ENCODE data around the gene CAPN8.
A peak's percentile ranks its signal among the peaks of the same experiment; 100 is the strongest.

Gene CAPN8

GRCh38 chr1:223702735-223703667 is 37.5 kb upstream of the CAPN8 start:
- peak; percentile 60 for DNase-seq

DNA sequence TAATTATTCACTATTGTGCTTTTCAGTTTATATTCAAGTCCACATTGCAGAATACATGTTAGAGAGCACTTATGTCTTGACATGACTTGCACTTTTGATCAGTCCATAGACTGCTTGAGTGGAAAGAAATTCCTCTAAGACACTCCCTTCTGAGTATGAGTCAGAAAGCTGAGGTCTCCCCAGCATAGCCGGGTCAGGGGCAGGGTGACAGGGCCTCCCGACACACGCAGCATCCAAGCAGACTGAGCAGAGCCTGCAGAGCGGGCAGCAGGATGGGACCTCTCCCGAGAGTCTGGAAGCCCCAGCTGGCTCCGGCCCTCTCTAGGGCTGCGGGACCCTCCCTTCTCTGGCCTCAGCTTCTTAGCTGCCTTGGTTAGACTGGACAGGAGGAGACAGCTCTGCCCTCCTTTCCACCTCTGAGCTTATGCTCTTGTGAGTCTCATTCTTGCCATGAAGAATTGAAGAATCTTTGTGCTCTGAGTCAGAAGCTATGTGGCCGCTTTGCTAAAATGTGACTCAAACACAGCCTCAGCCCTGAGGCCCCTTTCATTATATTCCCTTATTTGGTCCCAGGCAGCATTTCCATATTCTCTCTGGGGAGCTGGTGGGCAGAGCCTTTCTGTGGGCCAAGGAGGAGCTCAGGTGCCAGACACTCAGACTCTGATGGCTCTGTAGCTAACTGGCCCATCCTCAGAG is 35.6 kb upstream of the CAPN8 start:
- DNase-seq: peak; percentile 99

- peak; percentile 73 for DNase-seq
These were observed 35.0 kb upstream of the CAPN8 start for GRCh38 chr1:223700388-223700918.

DNA sequence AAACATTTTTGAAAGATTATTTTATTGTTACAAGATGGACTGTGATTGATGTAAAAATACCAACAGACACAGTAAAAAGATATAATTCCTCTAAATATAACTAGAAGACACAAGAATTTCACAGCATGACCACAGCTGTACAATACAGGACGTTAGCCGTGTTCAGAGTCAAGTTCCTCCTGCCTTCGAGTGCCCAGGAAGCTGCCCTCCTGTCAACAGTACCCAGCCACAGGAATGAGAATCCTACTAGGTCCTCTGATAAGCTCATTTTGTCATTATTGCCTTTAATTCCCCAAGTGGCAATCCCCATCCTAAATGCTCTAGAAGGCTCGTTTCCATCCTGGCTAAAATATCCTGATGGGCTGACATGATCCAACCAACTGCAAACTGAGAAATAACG is 30.4 kb upstream of the CAPN8 start:
- no peak for DNase-seq

- no peak for DNase-seq
These were observed 29.6 kb upstream of the CAPN8 start for GRCh38 chr1:223695014-223695548.

DNA sequence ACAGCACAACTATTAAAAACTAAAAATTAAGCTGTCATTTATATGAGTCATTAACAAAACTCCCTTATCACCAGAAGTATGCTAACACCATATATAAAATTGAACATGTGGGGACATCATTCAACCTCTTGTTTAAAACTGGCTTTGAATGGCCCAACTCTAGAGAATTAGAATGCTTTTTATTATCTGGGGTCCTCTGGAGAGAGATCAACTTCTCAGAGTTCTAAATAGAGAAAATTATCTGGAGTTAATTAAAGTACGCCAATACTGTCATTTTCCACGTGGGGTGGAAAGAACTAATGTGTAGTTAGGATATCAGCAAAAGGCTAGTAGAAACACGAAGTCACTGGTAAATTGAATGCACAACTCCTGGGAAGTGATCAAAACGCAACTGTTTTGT is 25.6 kb upstream of the CAPN8 start:
- no peak for DNase-seq

- DNase-seq: no peak
These were observed 18.9 kb upstream of the CAPN8 start for GRCh38 chr1:223684488-223684792.

- DNase-seq: peak; percentile 36
These were observed 18.3 kb upstream of the CAPN8 start for GRCh38 chr1:223683586-223684487.

DNA sequence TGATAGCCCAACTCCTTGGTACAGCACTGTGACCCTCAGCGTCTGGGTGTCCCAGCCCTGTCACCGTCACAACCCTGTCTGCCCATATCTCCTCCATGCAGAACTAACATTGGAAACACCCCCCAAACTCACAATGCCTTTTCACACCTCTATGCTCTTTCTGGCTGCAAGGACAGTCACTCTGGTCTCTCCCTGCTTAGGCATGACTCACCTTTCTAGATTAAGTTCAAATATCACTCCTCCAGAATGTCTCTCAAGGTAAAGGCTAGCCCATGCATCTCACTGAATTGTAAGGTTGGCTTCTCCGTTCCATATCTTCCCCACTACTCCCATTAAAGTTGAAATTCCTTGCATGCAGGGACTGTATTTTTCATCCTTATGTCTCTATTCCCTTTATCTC is 17.0 kb upstream of the CAPN8 start:
- no peak for DNase-seq

DNA sequence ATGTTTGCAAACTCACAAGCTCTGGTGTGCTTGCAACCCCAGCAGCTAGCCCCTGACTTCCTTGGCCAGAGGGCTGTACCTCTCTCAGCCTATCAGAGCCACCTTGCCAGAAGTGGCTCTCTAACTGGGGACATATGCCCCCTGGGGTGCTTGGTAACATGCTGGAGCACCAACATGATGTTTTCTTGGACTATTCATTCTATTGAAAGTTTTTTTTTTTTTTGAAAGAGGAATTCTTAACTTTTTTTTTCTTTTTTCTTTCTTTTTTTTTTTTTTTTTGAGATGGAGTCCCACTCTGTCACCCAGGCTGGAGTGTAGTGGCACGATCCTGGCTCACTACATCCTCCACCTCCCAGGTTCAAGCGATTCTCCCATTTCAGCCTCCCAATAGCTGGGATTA is 14.7 kb upstream of the CAPN8 start:
- no peak for DNase-seq

DNA sequence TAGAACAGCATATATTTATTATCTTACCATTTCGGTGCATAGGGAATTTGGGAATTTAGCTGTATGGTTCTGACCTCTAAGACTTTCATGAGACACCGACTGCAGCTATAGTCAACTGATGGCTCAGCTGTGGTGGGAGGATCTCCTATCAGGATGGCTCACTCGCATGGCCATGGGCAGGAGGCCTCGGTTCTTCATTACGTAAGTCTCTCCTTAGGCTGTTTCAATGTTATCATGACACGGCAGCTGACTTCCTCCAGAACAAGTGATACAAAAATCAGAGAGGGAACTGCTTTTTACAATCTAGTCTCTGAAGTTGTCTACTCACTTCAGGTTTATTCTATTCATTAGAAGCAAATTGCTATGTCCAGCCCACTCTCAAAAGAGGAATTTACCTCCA is 13.3 kb upstream of the CAPN8 start:
- DNase-seq: no peak

GRCh38 chr1:223674119-223674890 is 8.8 kb upstream of the CAPN8 start:
- DNase-seq: no peak

GRCh38 chr1:223670458-223671159 is 5.1 kb upstream of the CAPN8 start:
- DNase-seq: peak; percentile 44

GRCh38 chr1:223669003-223669795 is 3.7 kb upstream of the CAPN8 start:
- no peak for DNase-seq

- no peak for DNase-seq
These were observed 2.1 kb upstream of the CAPN8 start for GRCh38 chr1:223667484-223668182.

DNA sequence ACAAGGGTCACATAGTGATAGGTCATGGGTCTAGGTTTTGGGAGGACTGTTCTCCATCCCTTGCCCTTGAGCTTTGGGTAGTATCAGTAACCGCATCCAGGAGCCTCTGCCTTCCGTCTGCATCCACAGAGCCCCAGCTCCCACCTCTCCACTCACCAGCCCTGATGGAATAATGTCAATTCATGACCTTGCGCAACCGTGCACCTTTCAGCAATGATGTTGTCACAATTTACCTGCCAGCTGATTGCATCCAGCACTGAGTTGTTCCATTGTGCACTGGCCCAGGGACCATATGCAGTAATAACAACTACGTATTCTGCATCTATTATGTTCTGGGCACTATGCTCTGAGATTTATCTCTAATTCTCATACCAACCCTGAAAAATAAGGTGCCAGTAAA is 1.4 kb downstream of the CAPN8 start:
- DNase-seq: no peak

DNA sequence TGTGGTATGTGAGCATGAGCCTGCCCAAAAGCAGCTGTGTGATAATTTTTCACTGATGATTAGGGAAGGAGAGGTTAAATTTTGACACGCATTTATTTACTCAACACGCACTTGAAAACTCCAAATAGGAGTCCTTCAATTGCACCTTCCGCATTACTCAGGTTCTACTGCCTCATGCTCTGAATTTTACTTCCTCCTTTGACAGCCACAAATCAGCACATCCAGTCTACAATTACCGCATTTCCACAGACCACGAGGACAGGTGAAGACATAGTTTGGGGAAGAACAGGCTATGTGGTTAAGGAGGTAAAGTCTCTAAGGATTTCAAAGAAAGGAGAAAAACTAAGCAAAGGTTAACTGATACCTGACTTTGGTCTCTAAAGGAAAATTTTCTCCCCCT is 2.6 kb downstream of the CAPN8 start:
- no peak for DNase-seq

GRCh38 chr1:223659711-223660110 is 5.8 kb downstream of the CAPN8 start:
- DNase-seq: no peak

DNA sequence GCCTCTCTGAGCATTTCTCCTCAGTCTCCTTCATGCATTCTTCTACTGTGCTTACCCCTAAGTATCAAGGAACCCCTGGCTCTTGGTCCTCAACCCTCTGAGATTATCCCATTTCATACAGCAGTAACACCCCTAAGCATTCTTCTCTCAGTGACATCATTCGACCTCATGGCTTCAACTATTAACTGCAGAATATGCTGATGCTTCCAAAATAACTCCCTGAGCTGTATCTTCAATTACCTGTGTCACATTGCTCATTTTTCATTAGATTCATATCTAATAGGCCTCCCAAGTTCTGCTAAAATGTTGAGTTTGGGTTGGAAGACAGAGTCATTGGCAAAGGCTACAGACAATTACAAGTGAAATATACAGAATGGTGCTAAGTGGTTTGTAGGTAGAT is 7.5 kb downstream of the CAPN8 start:
- no peak for DNase-seq

- DNase-seq: no peak
These were observed 11.4 kb downstream of the CAPN8 start for GRCh38 chr1:223654083-223654482.
